ENCODE results near the gene ATP6V1C2.
"Not testable (repeated sequence)": the region's sequence is repeated elsewhere in the genome, so short reads cannot be mapped to it uniquely, and the experiment has no call there.

The ATP6V1C2 gene

DNA sequence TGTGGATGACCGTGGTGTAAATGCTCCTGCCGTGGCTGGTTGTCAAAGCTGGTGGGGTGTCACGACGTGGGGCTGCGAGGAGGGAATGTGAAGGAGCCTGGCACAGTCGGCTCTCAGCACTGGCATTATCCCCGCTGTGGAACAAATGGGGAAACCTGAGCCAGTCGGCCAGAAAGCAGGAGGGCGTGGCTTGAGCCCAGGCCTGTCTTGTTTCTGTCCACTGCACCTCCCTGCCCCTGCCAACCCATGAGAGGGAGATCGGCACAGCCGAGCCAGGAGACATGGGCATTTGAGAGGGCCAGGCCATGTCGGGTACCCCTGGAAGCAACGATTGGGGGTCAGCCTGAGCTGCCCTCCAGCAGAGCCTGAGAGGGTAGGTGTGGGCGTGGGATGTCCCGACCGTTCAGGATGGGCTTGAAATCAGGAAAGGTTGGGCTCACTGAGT is 46.7 kb downstream of the ATP6V1C2 start:
- no peak for DNase-seq (ENCODE audit: low spot score)

DNA sequence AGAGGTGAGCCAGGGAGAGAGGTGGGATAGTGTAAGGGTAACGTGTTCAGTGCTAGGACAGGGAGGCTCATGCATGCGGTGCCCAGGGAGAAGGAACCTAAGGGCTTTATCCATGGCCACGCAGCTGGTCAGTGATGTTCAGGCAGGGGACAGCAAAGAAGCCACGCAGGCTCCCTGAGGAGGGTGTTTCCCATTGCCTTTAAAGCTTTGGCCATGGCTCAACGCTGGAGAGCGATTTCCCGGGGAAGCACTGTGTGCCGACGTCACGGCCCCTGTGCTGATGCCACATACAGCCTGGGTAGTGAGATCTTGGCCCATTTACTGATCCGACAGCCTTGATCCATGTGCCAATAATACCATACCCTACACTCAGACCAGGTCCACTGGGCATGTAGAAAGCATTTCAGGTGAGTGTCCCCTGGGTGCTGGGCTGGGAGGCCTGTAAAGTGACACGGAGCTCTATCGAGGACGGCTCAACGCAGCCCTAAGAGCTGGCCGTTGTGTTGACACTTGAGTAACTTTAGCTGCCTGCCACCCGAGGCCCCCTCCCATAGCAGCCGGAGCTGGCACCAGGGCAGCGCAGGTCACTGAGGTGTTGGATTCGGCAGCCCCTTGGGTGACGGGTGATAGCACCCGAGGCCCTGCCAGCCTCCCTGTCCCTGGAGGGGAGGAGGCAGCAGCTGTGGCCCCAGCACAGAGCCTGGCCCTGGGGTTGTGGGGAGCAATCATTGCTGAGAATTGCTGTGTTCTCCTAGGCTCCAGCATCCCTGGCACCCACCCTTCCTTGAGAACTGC is 49.7 kb downstream of the ATP6V1C2 start:
- DNase-seq (ENCODE audit: low spot score): peak; percentile 11

DNA sequence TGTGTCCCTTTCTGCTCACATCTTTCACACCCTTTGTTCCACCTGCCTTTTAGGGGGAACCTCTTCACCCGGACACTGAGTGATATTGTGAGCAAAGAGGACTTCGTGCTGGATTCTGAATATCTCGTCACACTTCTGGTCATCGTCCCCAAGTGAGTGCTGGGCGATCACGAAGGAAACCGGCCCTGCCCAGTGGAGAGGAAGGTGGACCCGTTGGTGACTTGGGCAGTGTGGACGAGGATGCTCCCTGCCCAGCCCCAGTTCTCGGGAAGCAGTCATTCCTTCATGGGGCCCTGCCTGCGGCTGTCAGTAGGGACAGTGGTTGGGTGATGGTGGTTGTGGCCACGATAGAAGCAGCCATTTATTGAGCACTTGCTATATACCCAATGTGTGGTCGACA is 50.4 kb downstream of the ATP6V1C2 start:
- DNase-seq (ENCODE audit: low spot score): peak; percentile 5

DNA sequence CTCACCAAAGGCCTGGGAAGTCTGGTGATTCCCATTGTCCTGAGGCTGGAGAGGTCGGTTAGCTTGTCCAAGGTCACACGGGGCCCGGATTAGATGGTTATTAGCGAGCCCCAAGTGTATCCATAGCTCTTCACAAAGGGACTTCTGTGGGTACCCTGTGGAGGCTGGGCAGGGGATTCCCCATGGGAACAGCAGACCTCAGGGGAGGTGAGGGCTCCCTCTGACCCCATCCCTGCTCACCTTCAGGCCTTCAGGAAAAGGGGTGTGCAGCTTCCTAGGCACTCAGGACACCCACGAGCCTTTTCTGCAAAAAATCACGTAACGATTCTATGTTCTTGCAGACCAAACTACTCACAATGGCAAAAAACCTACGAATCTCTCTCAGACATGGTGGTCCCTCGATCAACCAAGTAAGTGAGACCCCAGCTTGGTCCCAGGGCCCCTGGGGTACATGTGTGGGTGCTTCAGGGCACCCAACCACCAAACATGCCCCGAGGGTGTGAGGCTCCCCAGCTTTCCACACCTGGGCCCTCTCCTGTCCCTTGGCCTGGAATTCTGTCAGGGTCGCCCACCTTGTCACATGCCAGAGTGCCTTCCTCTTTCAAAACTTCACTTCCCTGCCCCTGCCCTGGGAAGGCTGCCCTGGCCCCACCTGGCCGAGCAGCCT is 50.9 kb downstream of the ATP6V1C2 start:
- DNase-seq (ENCODE audit: low spot score): peak; percentile 7

DNA sequence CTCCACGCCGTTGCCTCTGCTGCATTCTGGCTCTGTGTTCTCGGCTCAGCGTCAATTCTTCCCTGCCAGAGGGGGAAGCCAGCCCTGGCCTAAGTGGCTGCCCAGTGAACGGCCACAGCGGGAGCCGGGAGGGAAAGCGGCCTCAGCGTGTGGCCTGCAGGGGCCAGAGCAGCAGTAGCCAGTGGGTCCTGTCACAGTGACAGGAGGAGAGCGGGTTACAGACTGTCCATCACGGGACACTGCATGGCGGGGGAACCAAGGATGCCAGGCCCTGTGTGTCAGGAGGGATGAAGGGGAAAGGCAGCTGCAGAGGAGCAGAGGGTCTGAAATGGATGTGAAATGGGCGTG is 51.4 kb downstream of the ATP6V1C2 start:
- peak; percentile 8 for DNase-seq (ENCODE audit: low spot score)

DNA sequence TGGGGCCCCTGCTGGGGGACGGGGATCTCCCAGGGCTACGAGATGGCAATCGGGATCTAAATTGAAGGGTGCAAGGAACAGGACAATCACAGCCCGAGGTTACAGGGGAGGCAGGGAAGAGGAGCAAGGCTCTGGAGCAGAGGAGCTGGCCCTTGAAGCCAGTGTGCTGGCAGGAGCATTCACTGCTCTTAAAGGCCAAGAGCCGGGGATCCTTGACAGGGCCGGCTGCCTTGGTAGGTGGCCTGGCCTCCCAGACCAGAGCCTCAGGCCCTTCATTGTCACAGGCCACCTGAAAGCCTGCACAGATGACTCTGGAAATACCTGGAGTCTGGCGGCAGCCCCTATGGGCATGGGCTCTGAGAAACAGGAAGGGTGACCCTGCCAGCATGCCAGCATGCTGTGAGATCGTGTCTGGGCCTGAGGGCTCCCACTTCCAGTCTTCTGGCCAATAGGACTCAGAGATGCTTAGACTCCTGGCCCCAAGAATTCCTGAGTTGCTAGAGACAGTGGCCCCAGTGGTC is 52.5 kb downstream of the ATP6V1C2 start:
- peak; percentile 24 for DNase-seq (ENCODE audit: low spot score)

DNA sequence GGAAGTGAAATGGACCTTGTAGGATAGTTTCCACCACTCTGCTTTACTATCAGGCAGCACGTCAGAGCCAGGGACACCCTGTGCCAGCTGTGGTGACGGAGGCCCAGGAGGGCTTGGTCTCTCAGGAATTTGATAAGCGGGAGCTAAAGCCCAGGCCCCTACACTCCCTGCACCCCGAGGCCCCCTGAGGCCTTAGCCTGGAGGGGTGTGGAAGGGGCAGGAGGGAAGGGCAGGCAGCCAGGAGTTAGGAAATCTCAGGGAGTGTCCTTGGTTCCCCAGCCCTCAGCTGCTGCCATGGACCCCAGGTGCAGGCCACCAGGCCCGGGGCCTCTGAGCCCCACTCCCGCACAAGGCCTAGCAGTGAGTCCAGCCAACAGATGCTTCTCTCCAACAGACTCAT is 53.0 kb downstream of the ATP6V1C2 start:
- no peak for DNase-seq (ENCODE audit: low spot score)

DNA sequence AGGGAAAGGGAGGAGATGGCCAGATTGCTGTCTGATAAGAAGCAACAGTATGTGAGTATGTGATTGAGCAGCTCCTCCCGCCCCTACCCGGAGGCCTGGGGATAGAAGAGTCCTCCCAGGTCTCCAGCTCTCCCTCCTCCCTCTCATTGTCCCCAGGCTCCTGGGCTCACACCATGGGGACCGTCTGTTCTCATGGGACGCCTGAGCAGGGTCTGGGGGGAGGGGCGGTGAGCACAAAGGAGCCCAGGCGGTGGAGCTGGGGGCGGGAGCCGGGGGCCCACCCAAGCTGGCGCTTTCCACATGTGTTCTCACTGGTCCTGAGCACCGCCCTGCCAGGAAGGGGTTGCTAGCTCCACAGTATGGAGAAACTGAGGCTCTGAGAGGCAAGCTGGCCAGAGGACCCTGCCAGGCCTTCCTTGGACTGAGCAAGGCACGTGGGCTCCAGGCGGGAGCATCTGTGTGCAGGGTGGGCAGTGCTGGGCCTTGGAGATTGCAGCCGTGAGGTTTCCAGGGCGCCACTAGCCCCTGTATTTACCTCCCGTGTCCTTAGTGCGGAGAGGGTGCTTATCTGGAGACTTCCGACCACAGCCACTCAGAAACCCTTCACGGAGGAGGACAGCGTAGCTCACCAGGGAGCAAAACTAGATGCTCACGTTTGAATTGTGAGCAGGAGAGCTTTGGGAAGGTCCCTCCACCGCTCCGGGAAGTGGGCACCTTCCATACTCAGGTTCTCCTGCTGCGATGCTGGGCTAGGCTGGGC is 53.8 kb downstream of the ATP6V1C2 start:
- DNase-seq (ENCODE audit: low spot score): no peak

DNA sequence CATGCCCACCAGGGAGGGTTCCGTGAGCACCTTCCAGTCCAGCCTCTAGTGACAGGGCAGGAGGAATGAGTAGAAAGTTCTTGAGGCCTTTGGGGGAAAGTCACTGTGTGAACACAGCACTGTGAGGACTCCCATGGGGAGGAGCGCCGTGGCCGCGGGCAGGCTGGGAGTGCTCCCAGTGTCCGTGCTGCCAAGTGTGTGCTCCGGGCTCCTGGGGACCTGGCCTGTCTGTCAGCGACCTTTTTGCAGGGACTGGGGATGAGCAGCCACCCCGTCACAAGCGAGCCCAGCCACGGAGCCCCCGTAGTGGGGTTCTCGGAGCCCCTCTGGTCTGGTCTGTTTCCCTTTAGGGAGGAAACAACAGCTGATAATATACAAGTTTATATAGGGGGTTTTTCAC is 54.4 kb downstream of the ATP6V1C2 start:
- no peak for DNase-seq (ENCODE audit: low spot score)

DNA sequence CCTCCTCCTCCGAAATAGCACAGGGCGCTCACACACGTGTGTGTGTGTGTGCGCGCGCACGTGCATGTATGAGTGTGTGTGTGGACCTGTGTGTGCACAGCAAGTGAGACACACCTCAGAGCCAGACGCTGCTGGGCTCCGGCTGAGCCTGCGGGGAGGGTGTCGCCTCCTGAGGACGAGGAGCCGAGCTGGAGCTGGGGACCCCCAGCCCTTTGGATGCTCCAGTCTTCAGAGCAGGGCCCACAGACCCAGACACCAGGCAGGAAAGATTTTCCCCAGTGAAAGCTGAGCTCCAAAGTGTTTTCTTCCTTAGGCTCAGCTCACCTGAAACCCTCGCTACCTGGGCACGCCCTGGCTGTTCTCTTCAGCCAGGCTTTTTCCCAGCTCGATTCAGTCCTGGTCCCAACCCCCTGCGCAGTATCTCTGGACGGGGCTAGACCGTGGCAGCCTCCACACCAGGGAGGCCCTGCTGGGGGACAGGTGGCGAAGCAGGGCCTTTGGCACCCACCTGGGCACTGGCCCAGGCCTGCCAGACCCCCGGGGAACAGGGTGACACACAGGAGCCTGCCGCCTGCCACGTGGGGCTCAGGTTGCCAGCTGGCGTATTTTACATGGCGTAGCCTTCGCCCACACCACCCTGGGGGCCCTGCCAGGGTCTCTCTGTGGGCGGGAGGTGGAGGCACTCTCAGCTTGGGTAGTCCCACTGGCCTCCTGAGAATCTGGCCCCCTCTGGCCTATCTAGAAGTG is 55.0 kb downstream of the ATP6V1C2 start:
- DNase-seq (ENCODE audit: low spot score): no peak

DNA sequence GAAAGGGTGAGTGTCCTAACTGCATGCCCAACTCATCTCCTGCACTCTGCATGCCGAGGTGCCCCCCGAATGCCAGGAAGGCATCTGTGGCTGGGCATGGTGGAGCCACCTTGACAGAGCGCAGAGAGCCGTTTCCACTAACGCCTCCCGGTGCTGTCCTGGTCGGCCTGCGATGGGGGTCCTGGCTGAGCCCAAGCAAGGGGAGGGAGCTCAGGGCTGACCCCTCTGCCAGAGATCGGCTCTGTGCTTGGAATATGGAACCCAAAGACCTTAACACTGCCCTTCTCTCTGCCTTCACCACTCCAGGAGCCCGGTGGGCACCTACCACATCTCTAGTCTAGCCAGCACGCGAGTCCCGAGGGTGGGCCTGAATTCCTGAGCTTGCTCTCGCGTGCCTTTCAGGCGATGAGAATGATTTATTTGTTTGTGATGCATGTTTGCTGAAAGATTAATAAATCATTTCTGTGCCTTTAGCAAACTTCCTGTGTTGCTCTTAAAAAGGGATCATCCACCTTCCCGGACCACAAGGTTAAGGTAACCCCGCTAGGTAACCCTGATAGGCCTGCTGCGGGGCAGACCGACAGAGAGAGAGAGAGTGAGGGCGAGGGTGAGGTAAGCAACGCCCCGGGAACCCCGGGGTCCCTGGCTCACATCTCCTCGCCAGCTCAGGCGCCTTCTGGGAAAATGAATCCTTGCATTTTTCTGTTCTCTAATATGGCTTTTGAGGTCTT is 55.8 kb downstream of the ATP6V1C2 start:
- DNase-seq (ENCODE audit: low spot score): no peak

DNA sequence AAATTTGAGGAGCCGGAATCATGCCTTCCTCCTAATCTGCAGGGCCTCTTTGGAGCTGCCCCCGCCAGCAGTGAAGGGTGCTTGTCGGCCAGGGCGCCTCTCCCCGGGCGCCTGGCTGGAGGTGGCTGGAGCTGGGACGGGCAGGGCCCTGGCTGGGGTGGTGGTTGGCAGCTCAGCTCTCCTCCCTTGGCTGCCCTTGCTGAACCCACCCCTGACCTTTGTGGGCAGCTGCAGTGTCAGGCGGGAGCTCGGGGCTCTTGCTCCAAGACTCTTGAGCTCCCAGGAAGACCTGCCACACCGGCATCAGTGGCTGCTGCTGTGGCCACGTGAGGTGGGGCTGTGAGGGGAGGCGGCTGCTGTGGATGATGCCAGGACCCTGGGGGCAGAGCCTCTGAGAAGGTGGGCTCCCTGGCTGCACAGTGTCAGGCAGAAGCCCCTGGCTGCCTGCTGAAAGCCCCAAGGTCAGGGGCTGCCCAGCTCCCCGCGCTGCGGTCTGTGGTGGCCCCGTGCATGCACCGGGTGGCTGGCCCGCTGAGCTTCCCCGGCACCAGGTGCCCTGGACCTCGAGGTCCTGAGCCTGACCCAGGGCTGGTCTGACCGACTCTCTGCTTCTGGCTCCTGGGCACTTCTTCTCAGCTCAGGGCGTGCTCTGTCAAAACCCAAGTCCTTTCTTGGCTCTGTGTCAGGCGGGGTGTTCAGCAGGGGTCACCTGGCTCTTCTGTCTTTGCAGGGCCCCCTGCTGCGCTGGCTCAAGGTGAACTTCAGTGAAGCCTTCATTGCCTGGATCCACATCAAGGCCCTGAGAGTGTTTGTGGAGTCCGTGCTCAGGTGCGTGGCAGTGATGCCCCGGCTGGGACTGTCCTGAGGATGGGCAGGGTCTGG is 56.7 kb downstream of the ATP6V1C2 start:
- no peak for DNase-seq (ENCODE audit: low spot score)

DNA sequence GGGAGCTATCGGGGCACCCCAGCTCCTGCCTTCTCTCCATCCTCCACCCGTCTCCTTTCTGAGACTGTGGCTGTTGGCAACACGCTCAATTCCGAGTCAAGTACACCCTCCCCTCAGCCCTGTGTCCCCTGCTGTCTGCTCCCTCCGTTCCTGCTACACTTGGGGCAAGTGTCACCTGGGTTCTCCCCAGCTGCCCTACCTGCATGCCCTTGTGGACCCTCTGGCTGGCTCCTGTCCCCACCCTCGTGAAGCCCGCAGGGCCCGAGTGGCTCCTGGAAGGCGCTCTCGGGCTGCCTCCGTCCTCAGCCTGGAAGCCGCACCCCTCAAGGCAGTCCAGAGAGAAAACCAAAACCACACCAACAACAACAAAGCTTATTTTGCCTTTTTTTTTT is 57.3 kb downstream of the ATP6V1C2 start:
- DNase-seq (ENCODE audit: low spot score): no peak

DNA sequence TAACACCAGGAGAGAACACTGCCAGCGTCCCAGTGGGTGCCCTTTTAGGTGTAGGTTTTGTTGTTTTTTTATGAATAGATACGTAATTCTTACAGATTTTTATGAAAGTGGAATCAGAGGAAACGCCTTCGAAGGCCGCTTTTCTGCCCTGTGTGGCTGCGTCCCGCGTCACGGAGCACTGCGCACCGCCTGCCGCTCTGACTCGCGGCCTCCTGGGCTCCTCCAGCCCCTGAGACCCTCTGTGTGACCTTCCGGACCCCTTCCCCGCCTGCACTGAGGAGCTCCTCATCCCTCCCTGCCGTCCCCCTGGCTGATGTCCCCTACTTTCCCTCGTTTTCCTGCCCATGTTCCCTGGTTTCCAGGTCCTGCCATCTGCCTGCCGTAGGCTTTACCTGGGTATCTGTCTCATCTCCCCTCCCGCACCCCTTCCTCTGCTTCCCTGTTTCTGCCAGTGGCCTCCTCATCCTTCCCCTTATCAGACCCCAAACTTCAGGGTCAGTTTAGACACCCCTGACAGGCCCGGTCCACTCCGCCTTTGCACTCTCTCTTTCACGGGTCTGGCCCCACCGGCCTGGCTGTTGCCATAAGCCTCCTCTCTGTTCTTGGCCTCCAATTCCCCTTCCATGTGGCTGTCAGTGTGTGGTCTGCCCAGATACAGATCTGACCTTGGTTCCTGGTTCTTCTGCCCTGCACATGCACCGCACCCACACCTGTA is 58.5 kb downstream of the ATP6V1C2 start:
- no peak for DNase-seq (ENCODE audit: low spot score)

DNA sequence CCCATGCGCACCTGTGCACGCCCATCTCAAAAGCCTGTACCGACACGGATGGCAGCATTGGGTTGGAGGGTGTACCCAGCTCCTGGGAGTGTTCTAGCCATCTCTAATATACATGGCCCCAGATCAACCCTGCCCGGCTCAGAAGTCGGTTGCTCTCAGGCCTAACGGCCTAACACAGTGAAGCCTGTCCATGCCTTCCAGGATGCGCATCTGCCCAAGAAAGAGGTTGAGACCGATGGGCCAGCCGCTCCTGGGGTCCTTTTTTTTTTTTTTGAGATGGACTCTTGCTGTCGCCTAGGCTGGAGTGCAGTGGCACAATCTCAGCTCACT is 59.0 kb downstream of the ATP6V1C2 start:
- DNase-seq (ENCODE audit: low spot score): no peak

DNA sequence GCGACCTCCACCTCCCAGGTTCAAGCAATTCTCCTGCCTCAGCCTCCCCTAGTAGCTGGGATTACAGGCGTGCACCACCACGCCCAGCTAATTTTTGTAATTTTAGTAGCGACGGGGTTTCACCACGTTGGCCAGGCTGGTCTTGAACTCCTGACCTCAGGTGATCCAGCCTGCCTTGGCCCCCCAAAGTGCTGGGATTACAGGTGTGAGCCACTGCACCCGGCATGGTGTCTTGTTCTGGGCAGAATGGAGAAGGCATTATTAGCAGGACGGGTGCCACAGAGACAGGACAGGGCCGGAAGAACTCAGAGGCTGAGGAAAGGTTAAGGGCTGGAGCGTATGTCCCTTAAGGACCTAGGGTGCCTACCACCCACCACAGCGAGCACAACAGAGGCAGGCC is 59.4 kb downstream of the ATP6V1C2 start:
- DNase-seq (ENCODE audit: low spot score): not testable (repeated sequence)

DNA sequence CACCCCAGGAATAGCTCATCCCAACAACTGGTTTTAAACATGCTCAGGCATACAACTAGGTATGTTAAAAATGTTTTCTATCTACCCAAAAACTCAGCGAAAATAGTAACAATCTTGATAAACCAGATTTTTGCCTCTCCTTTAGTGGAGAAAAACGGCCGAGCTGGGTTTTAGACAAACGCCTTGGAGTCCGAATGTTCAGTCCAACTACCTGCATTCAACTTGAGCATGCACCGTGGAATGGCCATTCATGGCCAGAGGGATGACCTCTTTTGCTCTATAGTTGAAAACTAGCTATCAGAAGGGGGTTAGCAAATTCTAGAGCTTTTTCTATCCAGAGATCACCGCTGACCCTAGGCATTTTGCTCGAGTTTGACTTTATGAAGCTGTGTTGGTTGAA is 60.3 kb downstream of the ATP6V1C2 start:
- DNase-seq (ENCODE audit: low spot score): no peak

DNA sequence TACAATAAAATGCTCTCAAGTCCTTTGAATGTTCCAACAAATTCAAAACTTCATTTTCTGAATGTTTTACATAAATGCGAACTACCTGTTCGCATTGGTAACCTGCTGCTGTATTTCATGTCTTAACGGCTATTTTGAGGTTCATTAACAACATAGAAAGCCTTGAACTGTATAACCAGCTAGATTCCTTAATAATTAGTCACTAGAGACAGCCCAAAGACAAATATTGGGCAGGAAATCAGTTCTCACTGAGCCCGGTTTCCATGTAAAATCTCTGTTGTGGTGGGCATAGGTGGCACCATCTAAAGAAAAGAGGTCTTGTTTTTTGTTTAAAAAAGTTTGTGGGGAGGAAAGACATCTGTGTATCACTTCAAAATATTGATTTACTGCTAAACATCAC is 62.0 kb downstream of the ATP6V1C2 start:
- no peak for DNase-seq (ENCODE audit: low spot score)

DNA sequence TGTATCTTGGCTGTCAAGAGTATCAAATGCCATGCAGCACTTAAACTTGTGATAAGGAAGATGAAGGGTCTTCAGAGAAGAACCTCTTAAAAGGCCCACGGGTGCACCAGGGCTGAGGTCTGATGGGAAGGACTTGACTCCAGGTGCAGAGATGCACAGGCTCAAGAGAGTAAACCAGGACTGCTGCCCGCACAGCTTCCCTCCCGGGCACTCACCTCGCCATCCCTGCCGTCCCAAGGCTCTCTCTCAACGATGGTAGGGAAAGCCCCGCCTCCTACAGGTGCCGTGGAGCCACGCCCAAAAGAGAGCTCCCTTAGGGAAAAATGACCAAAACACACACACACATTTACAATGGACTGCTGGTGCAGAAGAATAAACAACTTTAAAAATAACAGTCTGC is 63.3 kb downstream of the ATP6V1C2 start:
- DNase-seq (ENCODE audit: low spot score): no peak

DNA sequence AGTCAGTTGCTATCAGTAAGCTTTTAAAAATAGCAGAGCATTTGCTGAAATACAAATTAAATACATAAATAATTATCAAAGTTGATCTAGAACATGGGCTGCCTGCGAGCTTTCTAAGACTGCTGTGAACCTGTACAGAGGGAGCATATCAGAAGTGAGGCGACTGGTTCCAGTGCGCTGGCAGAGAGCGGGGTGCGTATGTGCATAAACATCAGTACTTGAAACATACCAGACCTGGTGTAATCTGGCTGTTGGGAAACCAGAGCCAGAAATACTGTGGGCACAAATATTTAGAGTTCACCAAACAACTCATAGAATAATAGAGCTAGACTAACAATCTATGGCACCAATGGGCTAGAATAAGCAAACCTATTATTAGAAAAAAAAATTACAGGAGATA is 63.8 kb downstream of the ATP6V1C2 start:
- no peak for DNase-seq (ENCODE audit: low spot score)

Data from AG08396 (cell line).